Measurements from ENCODE around the gene MDP1.

DNA sequence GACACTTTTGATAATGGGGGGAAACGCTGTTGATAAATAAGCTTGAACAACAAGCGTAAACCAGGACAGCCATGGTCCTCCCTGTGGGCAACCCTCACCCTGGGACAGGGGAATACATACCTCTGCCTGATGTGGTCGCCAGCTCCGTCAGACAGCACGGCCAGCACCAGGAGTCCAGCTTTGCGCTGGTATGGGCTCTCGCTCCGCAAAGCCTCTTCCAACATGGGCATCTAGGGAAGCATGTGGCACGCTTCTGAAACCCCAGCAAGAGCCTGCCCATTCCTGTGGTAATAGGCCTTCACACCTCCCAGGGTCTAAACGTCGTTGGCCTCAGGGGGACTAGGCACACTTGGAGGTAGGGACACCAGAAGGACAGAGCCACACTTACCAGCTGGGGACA lies 30.1 kb downstream of the MDP1 start:
- TF ChIP-seq POLR2A (IDR thresholded peaks at IDR 0.05), result no peak
- TF ChIP-seq, protein P1, sequence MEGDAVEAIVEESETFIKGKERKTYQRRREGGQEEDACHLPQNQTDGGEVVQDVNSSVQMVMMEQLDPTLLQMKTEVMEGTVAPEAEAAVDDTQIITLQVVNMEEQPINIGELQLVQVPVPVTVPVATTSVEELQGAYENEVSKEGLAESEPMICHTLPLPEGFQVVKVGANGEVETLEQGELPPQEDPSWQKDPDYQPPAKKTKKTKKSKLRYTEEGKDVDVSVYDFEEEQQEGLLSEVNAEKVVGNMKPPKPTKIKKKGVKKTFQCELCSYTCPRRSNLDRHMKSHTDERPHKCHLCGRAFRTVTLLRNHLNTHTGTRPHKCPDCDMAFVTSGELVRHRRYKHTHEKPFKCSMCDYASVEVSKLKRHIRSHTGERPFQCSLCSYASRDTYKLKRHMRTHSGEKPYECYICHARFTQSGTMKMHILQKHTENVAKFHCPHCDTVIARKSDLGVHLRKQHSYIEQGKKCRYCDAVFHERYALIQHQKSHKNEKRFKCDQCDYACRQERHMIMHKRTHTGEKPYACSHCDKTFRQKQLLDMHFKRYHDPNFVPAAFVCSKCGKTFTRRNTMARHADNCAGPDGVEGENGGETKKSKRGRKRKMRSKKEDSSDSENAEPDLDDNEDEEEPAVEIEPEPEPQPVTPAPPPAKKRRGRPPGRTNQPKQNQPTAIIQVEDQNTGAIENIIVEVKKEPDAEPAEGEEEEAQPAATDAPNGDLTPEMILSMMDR (IDR thresholded peaks at IDR 0.05), result no peak
